Fibroblast of lung (primary cell): Measurements from ENCODE around the gene NDUFS7.

ENCODE experiments used
- CTCF ChIP-seq, 2 donors: IDR thresholded peaks in 1 of 2; conservative IDR thresholded peaks in 1 of 2; 1 replicate in 1 of 2; 2 replicates in 1 of 2; pipeline ENCODE4 v1.5.1; 2011 to 2012; ENCODE audit warnings: low read length in 2 of 2, control low read depth in 1 of 2, inconsistent platforms in 1 of 2, low read depth in 1 of 2, mild to moderate bottlenecking in 1 of 2
- EZH2 ChIP-seq: IDR thresholded peaks from 2 replicates; pipeline ENCODE4 v1.5.1; 2012; ENCODE audit warnings: low read length, control low read depth, mild to moderate bottlenecking; ENCODE audit errors: missing control alignments

- TF ChIP-seq EZH2 = no peak
- TF ChIP-seq CTCF (conservative IDR thresholded peaks at IDR 0.05 in 1 of 2, IDR thresholded peaks at IDR 0.05 in 1 of 2; ENCODE audit: low read depth in 1 of 2, low read length in 2 of 2) = no peak
Observed at GRCh38 chr19:1393841-1394240, 10.1 kb downstream of the NDUFS7 start.
